ENCODE data around the gene TK1. TPM values are rescaled to one million over a fixed set of nuclear protein-coding genes. Genes with fewer than 3 reads are reported as not detected.
"Not testable (repeated sequence)": the region's sequence is repeated elsewhere in the genome, so short reads cannot be mapped to it uniquely, and the experiment has no call there.

TK1 gene
- total RNA-seq, 8 experiments from 2014 or later: 0.50 to 59.5 (median 1.9) TPM

GRCh38 chr17:78182504-78182903, 4.3 kb downstream of the TK1 start:
- Histone ChIP-seq H3K4me3 (no peak overlapping the region), H3K27ac (no peak overlapping the region), H3K4me1 (replicated peaks in 1 of 2) (peaks cover 0 to 7% of the 10 kb centered on the region in 2 donors)
- WGBS, 10 experiments: 84 to 100% (median 94%) methylated on average over 2 to 10 of the region's 13 CpGs; no CpG with 5 or more reads in 4 of the 10 experiments
- no peak for ATAC-seq (replicated peaks in 6 of 8)
- in situ Hi-C loops (cut with MboI; ENCODE audit: low pct_unique_long_range_greater_than_20kb in 2 of 9, low sequenced_read_pairs in 9 of 9, unreplicated experiment in 9 of 9): no loop called here

GRCh38 chr17:78180508-78180907, 6.3 kb downstream of the TK1 start:
- ATAC-seq (replicated peaks in 6 of 8): no peak
- in situ Hi-C loops (cut with MboI; ENCODE audit: low pct_unique_long_range_greater_than_20kb in 2 of 9, low sequenced_read_pairs in 9 of 9, unreplicated experiment in 9 of 9): no loop called here
- no peak overlapping the region for H3K27ac ChIP-seq
- no peak overlapping the region for H3K4me3 ChIP-seq
- 82 to 100% (median 92%) methylated on average over 1 to 2 of the region's 2 CpGs; no CpG with 5 or more reads in 1 of the 10 experiments for WGBS, 10 experiments
- peaks cover 2 to 4% of the 10 kb centered on the region in 2 donors for H3K4me1 ChIP-seq (replicated peaks in 1 of 2)

- no peak for ATAC-seq (replicated peaks in 6 of 8)
- Histone ChIP-seq H3K4me3 (no peak overlapping the region), H3K4me1 (replicated peaks in 1 of 2) (peaks cover 0 to 4% of the 10 kb centered on the region in 2 donors), H3K27ac (no peak overlapping the region)
- in situ Hi-C loops (cut with MboI; ENCODE audit: low pct_unique_long_range_greater_than_20kb in 2 of 9, low sequenced_read_pairs in 9 of 9, unreplicated experiment in 9 of 9): no loop called here
- WGBS, 10 experiments: 77 to 100% (median 92%) methylated on average over 1 to 11 of the region's 14 CpGs; no CpG with 5 or more reads in 1 of the 10 experiments
Observed at GRCh38 chr17:78180083-78180482, 6.8 kb downstream of the TK1 start.

GRCh38 chr17:78179372-78179771, 7.5 kb downstream of the TK1 start:
- H3K4me3 ChIP-seq: no peak overlapping the region
- no peak overlapping the region for H3K27ac ChIP-seq
- peak in 1 of 8 experiments; percentile 9 for ATAC-seq (replicated peaks in 6 of 8)
- in situ Hi-C loops (cut with MboI; ENCODE audit: low pct_unique_long_range_greater_than_20kb in 2 of 9, low sequenced_read_pairs in 9 of 9, unreplicated experiment in 9 of 9): no loop called here
- 50 to 100% (median 98%) methylated on average over 1 to 9 of the region's 17 CpGs; no CpG with 5 or more reads in 2 of the 10 experiments for WGBS, 10 experiments
- peaks cover 0 to 4% of the 10 kb centered on the region in 2 donors for H3K4me1 ChIP-seq (replicated peaks in 1 of 2)

- ATAC-seq (replicated peaks in 6 of 8): peak; percentile 61 to 89 (median 86)
- Histone ChIP-seq H3K4me3 (no peak overlapping the region), H3K27ac (no peak overlapping the region), H3K4me1 (replicated peaks in 1 of 2) (peaks cover 2 to 4% of the 10 kb centered on the region in 2 donors)
- in situ Hi-C loops (cut with MboI; ENCODE audit: low pct_unique_long_range_greater_than_20kb in 2 of 9, low sequenced_read_pairs in 9 of 9, unreplicated experiment in 9 of 9): no loop called here
- 0% methylated on average over 1 of the region's 14 CpGs; no CpG with 5 or more reads in 9 of the 10 experiments for WGBS, 10 experiments
Observed at GRCh38 chr17:78176548-78177025, 10.3 kb downstream of the TK1 start.

- in situ Hi-C loops (cut with MboI; ENCODE audit: low pct_unique_long_range_greater_than_20kb in 2 of 9, low sequenced_read_pairs in 9 of 9, unreplicated experiment in 9 of 9): no loop called here
- ATAC-seq (replicated peaks in 6 of 8): no peak
- Histone ChIP-seq H3K27ac (no peak overlapping the region), H3K4me3 (no peak overlapping the region), H3K4me1 (replicated peaks in 1 of 2) (peaks cover 2 to 4% of the 10 kb centered on the region in 2 donors)
- WGBS, 10 experiments: 90 to 100% (median 100%) methylated on average over 2 to 3 of the region's 14 CpGs; no CpG with 5 or more reads in 7 of the 10 experiments
Observed at GRCh38 chr17:78175643-78175981, 11.2 kb downstream of the TK1 start.

- ATAC-seq (replicated peaks in 6 of 8): no peak
- in situ Hi-C loops (cut with MboI; ENCODE audit: low pct_unique_long_range_greater_than_20kb in 2 of 9, low sequenced_read_pairs in 9 of 9, unreplicated experiment in 9 of 9): no loop called here
- no peak overlapping the region for H3K4me3 ChIP-seq
- H3K27ac ChIP-seq: no peak overlapping the region
- peaks cover 2 to 4% of the 10 kb centered on the region in 2 donors for H3K4me1 ChIP-seq (replicated peaks in 1 of 2)
- WGBS, 10 experiments: 80 to 98% (median 84%) methylated on average over 1 to 16 of the region's 28 CpGs; no CpG with 5 or more reads in 5 of the 10 experiments
Observed at GRCh38 chr17:78174870-78175642, 11.8 kb downstream of the TK1 start.

- in situ Hi-C loops (cut with MboI; ENCODE audit: low pct_unique_long_range_greater_than_20kb in 2 of 9, low sequenced_read_pairs in 9 of 9, unreplicated experiment in 9 of 9): no loop called here
- peak in 2 of 8 experiments; percentile 12 to 44 for ATAC-seq (replicated peaks in 6 of 8)
- H3K4me3 ChIP-seq: no peak overlapping the region
- 82 to 100% (median 86%) methylated on average over 1 to 5 of the region's 15 CpGs; no CpG with 5 or more reads in 5 of the 10 experiments for WGBS, 10 experiments
- H3K4me1 ChIP-seq (replicated peaks in 1 of 2): peaks cover 3 to 4% of the 10 kb centered on the region in 2 donors
- H3K27ac ChIP-seq: no peak overlapping the region
Observed at GRCh38 chr17:78174346-78174869, 12.4 kb downstream of the TK1 start.

- H3K4me1 ChIP-seq (replicated peaks in 1 of 2): peaks cover 4 to 5% of the 10 kb centered on the region in 2 donors
- no peak overlapping the region for H3K4me3 ChIP-seq
- H3K27ac ChIP-seq: no peak overlapping the region
- WGBS, 10 experiments: 70 to 90% (median 80%) methylated on average over 1 to 5 of the region's 11 CpGs; no CpG with 5 or more reads in 3 of the 10 experiments
- ATAC-seq (replicated peaks in 6 of 8): no peak
- in situ Hi-C loops (cut with MboI; ENCODE audit: low pct_unique_long_range_greater_than_20kb in 2 of 9, low sequenced_read_pairs in 9 of 9, unreplicated experiment in 9 of 9): no loop called here
Observed at GRCh38 chr17:78173097-78173715, 13.6 kb downstream of the TK1 start.

- H3K4me3 ChIP-seq: no peak overlapping the region
- H3K4me1 ChIP-seq (replicated peaks in 1 of 2): peaks cover 4 to 5% of the 10 kb centered on the region in 2 donors
- no peak overlapping the region for H3K27ac ChIP-seq
- peak in 3 of 8 experiments; percentile 25 to 50 (median 30) for ATAC-seq (replicated peaks in 6 of 8)
- WGBS, 10 experiments: 7 to 67% (median 65%) methylated on average over 3 to 8 of the region's 19 CpGs; no CpG with 5 or more reads in 5 of the 10 experiments
- in situ Hi-C loops (cut with MboI; ENCODE audit: low pct_unique_long_range_greater_than_20kb in 2 of 9, low sequenced_read_pairs in 9 of 9, unreplicated experiment in 9 of 9): no loop called here
Observed at GRCh38 chr17:78172249-78173051, 14.4 kb downstream of the TK1 start.

- H3K4me3 ChIP-seq; ATAC-seq (replicated peaks in 6 of 8); H3K27ac ChIP-seq; in situ Hi-C loops (cut with MboI; ENCODE audit: low pct_unique_long_range_greater_than_20kb in 2 of 9, low sequenced_read_pairs in 9 of 9, unreplicated experiment in 9 of 9); H3K4me1 ChIP-seq (replicated peaks in 1 of 2): not testable (repeated sequence)
- WGBS, 10 experiments: 80 to 94% methylated on average over 1 to 3 of the region's 19 CpGs; no CpG with 5 or more reads in 8 of the 10 experiments
Observed at GRCh38 chr17:78171591-78172248, 15.1 kb downstream of the TK1 start.

Data from motor neuron (in vitro differentiated cells).